Ovary (tissue), 9 donors: ENCODE measurements around the gene HTR1D. TPM values are rescaled to one million over a fixed set of nuclear protein-coding genes. Genes with fewer than 3 reads are reported as not detected.

Source experiments
- DNase-seq, 5 donors: peaks; one replicate each; pipeline ENCODE4 v3.0.0-alpha.2; 2019 to 2020
- H3K27ac ChIP-seq, 2 donors: fragments of 200-600 bp; one replicate each; pipeline versions ENCODE4 v1.5.1 to v1.8.0; 2019 to 2022
- H3K27me3 ChIP-seq: fragments of 200-600 bp; one replicate; pipeline ENCODE4 v1.8.0; 2022
- H3K36me3 ChIP-seq: fragments of 200-600 bp; sonication (generic); one replicate; pipeline ENCODE4 v1.5.1; 2019
- H3K4me1 ChIP-seq: one replicate; pipeline ENCODE4 v1.8.1; 2013; ENCODE audit warnings: mild to moderate bottlenecking, moderate library complexity; ENCODE audit not compliant: insufficient read depth
- H3K4me3 ChIP-seq: fragments of 200-600 bp; sonication (generic); one replicate; pipeline ENCODE4 v1.5.1; 2017
- H3K9me3 ChIP-seq, 2 donors: fragments of 200-600 bp in 1 of 2; sonication (generic) in 1 of 2; one replicate each; pipeline versions ENCODE4 v1.5.1 to v1.8.1; 2013 to 2019; ENCODE audit warnings: mild to moderate bottlenecking in 1 of 2, moderate library complexity in 1 of 2
- EP300 ChIP-seq: sonication (generic); formaldehyde crosslinking; IDR thresholded peaks from one replicate; pipeline ENCODE4 v1.6.1; 2017; ENCODE audit warnings: antibody characterized with exemption
- POLR2A ChIP-seq: fragments of 450-650 bp; IDR thresholded peaks from one replicate; pipeline ENCODE4 v1.6.1; 2017; ENCODE audit warnings: antibody characterized with exemption, mild to moderate bottlenecking, moderate library complexity
- WGBS, 3 donors: extraction: QIAGEN DNeasy Blood & Tissue Kit in 1 of 3; methylation state at CpG; one replicate each; pipeline versions ENCODE4 v1.1.5 to v1.1.7; 2013 to 2017; 5-methylcytosine and 5-hydroxymethylcytosine counted together
- intact Hi-C, 4 donors: fragments of 100-400 bp; cut with DNase I; formaldehyde crosslinking; loops; one replicate each; pipeline versions ENCODE4 v1.11.0 to v1.15.1; 2022 to 2023
- polyA plus RNA-seq, 2 donors: library from polyadenylated mRNA; stranded (reverse); fragments of 200-250 nt in 1 of 2; fragments of 350-450 nt in 1 of 2; fragmentation: Illumina TruSeq in 1 of 2; extraction: RNeasy Lipid Tissue Mini Kit (QIAGEN cat#74804) in 1 of 2; gene quantifications; one replicate each; pipeline ENCODE4 v1.2.3, GENCODE V29; 2013 to 2014
- total RNA-seq, 7 donors: library from RNA; depleted of rRNA in 2 of 7; stranded (reverse); fragments of >200 nt in 2 of 7; fragmentation: NEBNext Ultra II Directional in 3 of 7; extraction: Animal tissue kit (Norgen Biotek cat#: 25700) in 3 of 7; gene quantifications; one replicate each; pipeline versions ENCODE4 v1.1.0 to v1.2.4, GENCODE V29; 2016 to 2023
- TF ChIP-seq, protein P1 (sequence below), 3 donors: fragments of 450-650 bp in 2 of 3; fragments of 200-600 bp in 1 of 3; IDR thresholded peaks; one replicate each; pipeline versions ENCODE4 v1.5.1 to v1.8.0; 2016 to 2022; ENCODE audit warnings: antibody characterized with exemption in 3 of 3, mild to moderate bottlenecking in 1 of 3
- donor health status: DM: no; HTN: no; CAD: no; lungs with moderate emphysema.
- donor health status: DM: no; HTN: no; CAD: no.
- donor health status: Bipolar disorder and iron deficiency.
- donor health status: DM: yes; HTN: yes; CAD: no.
- donor health status: DM: no; HTN: no; CAD: no.
- donor health status: DM: yes; HTN: yes; CAD: no.

The HTR1D gene
- total and polyA plus RNA-seq, 9 donors: 0.05 to 0.80 (median 0.10) TPM; not detected in 5

DNA sequence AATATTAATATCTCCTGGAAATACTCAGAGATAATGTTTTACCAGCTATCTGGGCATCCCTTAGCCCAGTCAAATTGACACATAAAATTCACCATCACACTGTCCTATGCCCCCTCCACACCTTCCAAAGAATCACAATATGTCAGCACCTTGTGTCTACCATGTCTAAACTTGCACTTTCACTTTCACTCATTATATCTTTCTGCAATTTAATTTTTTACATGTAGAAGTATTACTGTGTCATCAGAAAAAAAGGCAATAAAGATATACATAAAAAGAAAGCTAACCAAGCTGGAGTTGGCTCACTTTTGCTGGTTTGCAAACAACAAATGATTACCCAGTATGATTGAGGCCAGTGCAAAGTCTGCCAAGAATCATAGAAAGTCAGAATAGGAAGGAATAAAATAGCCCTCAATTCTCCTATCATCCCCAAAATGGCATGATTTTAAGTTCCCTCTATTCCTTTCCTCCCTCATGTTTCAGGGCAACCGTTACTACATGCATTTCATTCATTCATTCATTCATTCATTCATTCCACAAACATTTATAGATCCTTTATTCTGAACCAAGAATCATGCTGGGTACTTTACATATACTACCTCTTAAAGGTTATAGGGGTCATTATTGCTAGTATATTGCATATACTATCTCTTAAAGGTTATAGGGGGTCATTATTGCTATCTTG is 42.7 kb downstream of the HTR1D start:
- no peaks in the 10 kb centered on the region for H3K27me3 ChIP-seq
- TF ChIP-seq POLR2A (no peak), EP300 (no peak)
- TF ChIP-seq, protein P1, sequence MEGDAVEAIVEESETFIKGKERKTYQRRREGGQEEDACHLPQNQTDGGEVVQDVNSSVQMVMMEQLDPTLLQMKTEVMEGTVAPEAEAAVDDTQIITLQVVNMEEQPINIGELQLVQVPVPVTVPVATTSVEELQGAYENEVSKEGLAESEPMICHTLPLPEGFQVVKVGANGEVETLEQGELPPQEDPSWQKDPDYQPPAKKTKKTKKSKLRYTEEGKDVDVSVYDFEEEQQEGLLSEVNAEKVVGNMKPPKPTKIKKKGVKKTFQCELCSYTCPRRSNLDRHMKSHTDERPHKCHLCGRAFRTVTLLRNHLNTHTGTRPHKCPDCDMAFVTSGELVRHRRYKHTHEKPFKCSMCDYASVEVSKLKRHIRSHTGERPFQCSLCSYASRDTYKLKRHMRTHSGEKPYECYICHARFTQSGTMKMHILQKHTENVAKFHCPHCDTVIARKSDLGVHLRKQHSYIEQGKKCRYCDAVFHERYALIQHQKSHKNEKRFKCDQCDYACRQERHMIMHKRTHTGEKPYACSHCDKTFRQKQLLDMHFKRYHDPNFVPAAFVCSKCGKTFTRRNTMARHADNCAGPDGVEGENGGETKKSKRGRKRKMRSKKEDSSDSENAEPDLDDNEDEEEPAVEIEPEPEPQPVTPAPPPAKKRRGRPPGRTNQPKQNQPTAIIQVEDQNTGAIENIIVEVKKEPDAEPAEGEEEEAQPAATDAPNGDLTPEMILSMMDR (IDR thresholded peaks at IDR 0.05): no peak
- no peaks in the 10 kb centered on the region for H3K9me3 ChIP-seq
- WGBS, 3 donors: 39 to 48% (median 44%) methylated on average over 1 of the region's 1 CpG
- intact Hi-C loops: loop anchor here in 1 of 4 donors (5.0 kb wide), 1 partner anchor 62 kb away; no protein-coding TSS in a partner anchor
- H3K27ac ChIP-seq: no peak overlapping the region
- peaks cover 9% of the 10 kb centered on the region for H3K4me1 ChIP-seq
- H3K4me3 ChIP-seq: no peak overlapping the region
- no peaks in the 10 kb centered on the region for H3K36me3 ChIP-seq
- DNase-seq: no peak

DNA sequence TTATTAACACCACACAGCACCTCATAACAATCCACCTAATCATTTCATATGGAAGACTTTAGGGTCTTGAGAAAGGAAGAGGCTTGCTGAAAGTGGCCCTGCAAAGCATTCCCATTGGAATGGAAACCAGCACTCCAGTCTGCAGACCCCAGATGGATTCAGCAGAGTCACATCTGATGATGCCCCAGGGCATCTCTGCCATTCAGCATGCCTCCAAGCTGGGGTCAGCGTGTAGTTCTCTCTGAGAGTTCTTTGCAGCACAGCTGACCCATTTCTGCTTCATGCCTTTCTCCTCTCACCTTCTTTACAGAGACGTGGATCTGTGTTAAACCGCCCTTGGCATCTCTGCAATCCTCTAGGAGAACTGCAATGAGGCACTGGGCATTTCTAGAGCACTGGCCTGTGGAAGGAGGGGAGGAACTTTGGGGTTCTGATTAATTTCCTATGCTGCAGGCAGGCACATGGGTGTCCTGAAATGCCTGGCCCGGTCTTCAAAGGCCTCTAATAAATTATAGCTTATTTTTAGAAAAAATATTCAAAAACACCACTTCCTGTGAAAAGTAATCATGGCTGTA is 46.0 kb downstream of the HTR1D start:
- Histone ChIP-seq H3K9me3 (no peaks in the 10 kb centered on the region), H3K4me3 (no peak overlapping the region), H3K27me3 (no peaks in the 10 kb centered on the region), H3K36me3 (no peaks in the 10 kb centered on the region), H3K4me1 (peaks cover 8% of the 10 kb centered on the region), H3K27ac (no peak overlapping the region)
- TF ChIP-seq POLR2A (no peak), EP300 (no peak)
- TF ChIP-seq, protein P1 (IDR thresholded peaks at IDR 0.05): no peak
- WGBS, 3 donors: 41 to 49% (median 45%) methylated on average over 4 of the region's 4 CpGs
- intact Hi-C loops: no loop called here
- DNase-seq: no peak

GRCh38 chr1:23169727-23170335 is 47.5 kb downstream of the HTR1D start:
- Histone ChIP-seq H3K4me3 (no peak overlapping the region), H3K27me3 (no peaks in the 10 kb centered on the region), H3K4me1 (peaks cover 8% of the 10 kb centered on the region), H3K9me3 (no peaks in the 10 kb centered on the region), H3K36me3 (no peaks in the 10 kb centered on the region), H3K27ac (peak overlapping the region; percentile 6 to 85)
- intact Hi-C loops: loop anchor here in 1 of 4 donors (5.0 kb wide), 1 partner anchor 48 kb away; no protein-coding TSS in a partner anchor
- DNase-seq: peak; percentile 49 to 73 (median 65)
- WGBS, 3 donors: 0 to 4% (median 2%) methylated on average over 5 of the region's 5 CpGs
- TF ChIP-seq EP300: no peak
- no peak for TF ChIP-seq POLR2A
- TF ChIP-seq, protein P1 (IDR thresholded peaks at IDR 0.05): no peak

GRCh38 chr1:23169195-23169575 is 48.1 kb downstream of the HTR1D start:
- TF ChIP-seq, protein P1 (IDR thresholded peaks at IDR 0.05): no peak
- TF ChIP-seq EP300 (no peak), POLR2A (no peak)
- WGBS, 3 donors: 42 to 54% (median 43%) methylated on average over 14 of the region's 14 CpGs
- Histone ChIP-seq H3K27me3 (no peaks in the 10 kb centered on the region), H3K27ac (peak overlapping the region; percentile 6 to 85), H3K9me3 (no peaks in the 10 kb centered on the region), H3K4me3 (peak overlapping the region; percentile 78), H3K36me3 (no peaks in the 10 kb centered on the region), H3K4me1 (peaks cover 8% of the 10 kb centered on the region)
- intact Hi-C loops: loop anchor here in 1 of 4 donors (5.0 kb wide), 1 partner anchor 47 kb away; no protein-coding TSS in a partner anchor
- DNase-seq: no peak
